ENCODE measurements around the gene PRSS33.

GRCh38 chr16:2826591-2827373 lies 39.4 kb upstream of the PRSS33 start:
- TF ChIP-seq, protein P1, sequence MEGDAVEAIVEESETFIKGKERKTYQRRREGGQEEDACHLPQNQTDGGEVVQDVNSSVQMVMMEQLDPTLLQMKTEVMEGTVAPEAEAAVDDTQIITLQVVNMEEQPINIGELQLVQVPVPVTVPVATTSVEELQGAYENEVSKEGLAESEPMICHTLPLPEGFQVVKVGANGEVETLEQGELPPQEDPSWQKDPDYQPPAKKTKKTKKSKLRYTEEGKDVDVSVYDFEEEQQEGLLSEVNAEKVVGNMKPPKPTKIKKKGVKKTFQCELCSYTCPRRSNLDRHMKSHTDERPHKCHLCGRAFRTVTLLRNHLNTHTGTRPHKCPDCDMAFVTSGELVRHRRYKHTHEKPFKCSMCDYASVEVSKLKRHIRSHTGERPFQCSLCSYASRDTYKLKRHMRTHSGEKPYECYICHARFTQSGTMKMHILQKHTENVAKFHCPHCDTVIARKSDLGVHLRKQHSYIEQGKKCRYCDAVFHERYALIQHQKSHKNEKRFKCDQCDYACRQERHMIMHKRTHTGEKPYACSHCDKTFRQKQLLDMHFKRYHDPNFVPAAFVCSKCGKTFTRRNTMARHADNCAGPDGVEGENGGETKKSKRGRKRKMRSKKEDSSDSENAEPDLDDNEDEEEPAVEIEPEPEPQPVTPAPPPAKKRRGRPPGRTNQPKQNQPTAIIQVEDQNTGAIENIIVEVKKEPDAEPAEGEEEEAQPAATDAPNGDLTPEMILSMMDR (IDR thresholded peaks at IDR 0.05): no peak
- TF ChIP-seq EP300 (IDR thresholded peaks at IDR 0.05): no peak
